ENCODE measurements around the gene WWOX. TPM values are rescaled to one million over a fixed set of nuclear protein-coding genes. Genes with fewer than 3 reads are reported as not detected.

The WWOX gene
- total and polyA plus RNA-seq, 4 donors: 5.4 to 61.5 (median 18.4) TPM

- no peak for TF ChIP-seq CTCF (IDR thresholded peaks at IDR 0.05; ENCODE audit: control extremely low read depth, extremely low read depth)
- 92 to 93% methylated on average over 8 of the region's 8 CpGs for whole genome bisulfite sequencing, 2 donors
- H3K4me1 ChIP-seq (ENCODE audit: control insufficient read depth in 5 of 5, insufficient read depth in 5 of 5, low read length in 5 of 5): no peaks in the 10 kb centered on the region
These were observed 854.1 kb downstream of the WWOX start for GRCh38 chr16:78953526-78953925.

GRCh38 chr16:78955206-78955605 is 855.8 kb downstream of the WWOX start:
- H3K4me3 ChIP-seq: no peak overlapping the region
- no peaks in the 10 kb centered on the region for H3K36me3 ChIP-seq (ENCODE audit: control insufficient read depth in 4 of 4, insufficient read depth in 4 of 4, low read length in 4 of 4)
- H3K27me3 ChIP-seq (ENCODE audit: control insufficient read depth in 3 of 3, insufficient read depth in 3 of 3, low read length in 2 of 3): no peaks in the 10 kb centered on the region
- H3K9me3 ChIP-seq (ENCODE audit: control insufficient read depth in 4 of 4, insufficient read depth in 3 of 4, low read length in 3 of 4): peaks cover 0 to 2% (median 0%) of the 10 kb centered on the region in 4 donors
- DNase-seq (no peak), ATAC-seq (ENCODE audit: insufficient read depth, low FRiP score) (no peak)
- H3K27ac ChIP-seq (ENCODE audit: low read depth in 1 of 2, low read length in 1 of 2): no peak overlapping the region
- H3K9ac ChIP-seq (ENCODE audit: insufficient read depth in 1 of 2, low read length in 2 of 2): no peak overlapping the region
- WGBS, 2 donors: 96 to 98% methylated on average over 6 of the region's 6 CpGs
- TF ChIP-seq CTCF (IDR thresholded peaks at IDR 0.05; ENCODE audit: control extremely low read depth, extremely low read depth): no peak
- H3K4me1 ChIP-seq (ENCODE audit: control insufficient read depth in 5 of 5, insufficient read depth in 5 of 5, low read length in 5 of 5): no peaks in the 10 kb centered on the region

More at GRCh38 chr16:78953526-78953925, 854.1 kb downstream of the WWOX start:
- ATAC-seq (ENCODE audit: insufficient read depth, low FRiP score): no peak
- Histone ChIP-seq H3K4me3 (no peak overlapping the region), H3K36me3 (ENCODE audit: control insufficient read depth in 4 of 4, insufficient read depth in 4 of 4, low read length in 4 of 4) (no peaks in the 10 kb centered on the region), H3K27me3 (ENCODE audit: control insufficient read depth in 3 of 3, insufficient read depth in 3 of 3, low read length in 2 of 3) (no peaks in the 10 kb centered on the region), H3K27ac (ENCODE audit: low read depth in 1 of 2, low read length in 1 of 2) (no peak overlapping the region), H3K9me3 (ENCODE audit: control insufficient read depth in 4 of 4, insufficient read depth in 3 of 4, low read length in 3 of 4) (peaks cover 0 to 2% (median 0%) of the 10 kb centered on the region in 4 donors), H3K9ac (ENCODE audit: insufficient read depth in 1 of 2, low read length in 2 of 2) (no peak overlapping the region)
- DNase-seq: no peak

- Histone ChIP-seq H3K36me3 (ENCODE audit: control insufficient read depth in 4 of 4, insufficient read depth in 4 of 4, low read length in 4 of 4) (no peaks in the 10 kb centered on the region), H3K4me3 (no peak overlapping the region), H3K9ac (ENCODE audit: insufficient read depth in 1 of 2, low read length in 2 of 2) (no peak overlapping the region), H3K27me3 (ENCODE audit: control insufficient read depth in 3 of 3, insufficient read depth in 3 of 3, low read length in 2 of 3) (no peaks in the 10 kb centered on the region), H3K9me3 (ENCODE audit: control insufficient read depth in 4 of 4, insufficient read depth in 3 of 4, low read length in 3 of 4) (peaks cover 0 to 2% (median 0%) of the 10 kb centered on the region in 4 donors), H3K4me1 (ENCODE audit: control insufficient read depth in 5 of 5, insufficient read depth in 5 of 5, low read length in 5 of 5) (no peaks in the 10 kb centered on the region), H3K27ac (ENCODE audit: low read depth in 1 of 2, low read length in 1 of 2) (no peak overlapping the region)
- no peak for TF ChIP-seq CTCF (IDR thresholded peaks at IDR 0.05; ENCODE audit: control extremely low read depth, extremely low read depth)
- WGBS, 2 donors: 81 to 88% methylated on average over 8 of the region's 8 CpGs
- DNase-seq: no peak
- no peak for ATAC-seq (ENCODE audit: insufficient read depth, low FRiP score)
These were observed 857.4 kb downstream of the WWOX start for GRCh38 chr16:78956859-78957258.
